Parathyroid adenoma (tissue), 2 donors: ENCODE measurements around the gene DLG1.

Source experiments
- H2AFZ ChIP-seq: fragments of 300-600 bp; sonication (generic); one replicate; pipeline ENCODE4 v1.7.0; 2017; ENCODE audit warnings: antibody characterized with exemption, mild to moderate bottlenecking
- H3K27ac ChIP-seq: fragments of 300-600 bp; sonication (generic); one replicate; pipeline ENCODE4 v1.7.0; 2017
- H3K27me3 ChIP-seq: fragments of 300-600 bp; sonication (generic); one replicate; pipeline ENCODE4 v1.7.0; 2017; ENCODE audit warnings: low read length; ENCODE audit not compliant: control insufficient read depth, insufficient read depth
- H3K36me3 ChIP-seq: fragments of 300-600 bp; sonication (generic); one replicate; pipeline ENCODE4 v1.7.0; 2017; ENCODE audit warnings: low read length; ENCODE audit not compliant: control insufficient read depth, insufficient read depth
- H3K4me1 ChIP-seq: fragments of 300-600 bp; sonication (generic); one replicate; pipeline ENCODE4 v1.7.0; 2017; ENCODE audit warnings: control low read depth
- H3K4me2 ChIP-seq: fragments of 300-600 bp; sonication (generic); one replicate; pipeline ENCODE4 v1.7.0; 2017; ENCODE audit warnings: low read length
- H3K4me3 ChIP-seq: fragments of 300-600 bp; sonication (generic); one replicate; pipeline ENCODE4 v1.7.0; 2017; ENCODE audit warnings: low read depth, low read length
- H3K79me2 ChIP-seq: fragments of 300-600 bp; sonication (generic); one replicate; pipeline ENCODE4 v1.7.0; 2017; ENCODE audit warnings: control low read depth
- H3K9ac ChIP-seq: fragments of 300-600 bp; sonication (generic); one replicate; pipeline ENCODE4 v1.7.0; 2017; ENCODE audit warnings: mild to moderate bottlenecking
- H3K9me3 ChIP-seq: fragments of 300-600 bp; sonication (generic); one replicate; pipeline ENCODE4 v1.7.0; 2017; ENCODE audit warnings: low read length; ENCODE audit not compliant: control insufficient read depth
- TF ChIP-seq, protein P1 (sequence below): fragments of 300-600 bp; sonication (generic); IDR thresholded peaks from one replicate; pipeline ENCODE4 v1.7.0; 2017; ENCODE audit warnings: antibody characterized with exemption, mild to moderate bottlenecking
- donor health status: primary hyperparathyroidism.

Gene DLG1

DNA sequence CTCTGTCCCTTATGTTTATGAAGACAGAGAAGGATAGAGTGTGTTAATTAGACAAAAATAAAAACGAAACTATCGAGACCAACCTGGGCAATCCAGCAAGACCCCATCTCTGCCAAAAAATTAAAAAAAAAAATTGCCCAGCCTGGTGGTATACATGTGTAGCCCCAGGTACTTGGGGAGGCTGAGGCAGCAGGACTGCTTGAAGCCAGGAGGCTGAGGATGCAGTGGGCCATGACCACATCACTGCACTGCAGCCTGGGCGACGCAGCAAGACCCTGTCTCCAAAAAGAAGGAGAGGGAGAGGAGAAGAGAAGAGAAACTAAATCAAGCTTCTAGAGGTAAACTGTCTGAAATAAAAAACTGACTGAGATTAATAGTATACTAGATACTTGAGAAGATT is 32.1 kb downstream of the DLG1 start:
- H3K9ac ChIP-seq = no peak overlapping the region
- no peaks in the 10 kb centered on the region for H3K27me3 ChIP-seq
- H3K4me3 ChIP-seq = no peak overlapping the region
- no peaks in the 10 kb centered on the region for H3K36me3 ChIP-seq
- H3K4me1 ChIP-seq = peaks cover 2% of the 10 kb centered on the region
- H2AFZ ChIP-seq = no peak overlapping the region
- H3K9me3 ChIP-seq = no peaks in the 10 kb centered on the region
- H3K27ac ChIP-seq = no peak overlapping the region
- peaks cover 9% of the 10 kb centered on the region for H3K79me2 ChIP-seq
- TF ChIP-seq, protein P1, sequence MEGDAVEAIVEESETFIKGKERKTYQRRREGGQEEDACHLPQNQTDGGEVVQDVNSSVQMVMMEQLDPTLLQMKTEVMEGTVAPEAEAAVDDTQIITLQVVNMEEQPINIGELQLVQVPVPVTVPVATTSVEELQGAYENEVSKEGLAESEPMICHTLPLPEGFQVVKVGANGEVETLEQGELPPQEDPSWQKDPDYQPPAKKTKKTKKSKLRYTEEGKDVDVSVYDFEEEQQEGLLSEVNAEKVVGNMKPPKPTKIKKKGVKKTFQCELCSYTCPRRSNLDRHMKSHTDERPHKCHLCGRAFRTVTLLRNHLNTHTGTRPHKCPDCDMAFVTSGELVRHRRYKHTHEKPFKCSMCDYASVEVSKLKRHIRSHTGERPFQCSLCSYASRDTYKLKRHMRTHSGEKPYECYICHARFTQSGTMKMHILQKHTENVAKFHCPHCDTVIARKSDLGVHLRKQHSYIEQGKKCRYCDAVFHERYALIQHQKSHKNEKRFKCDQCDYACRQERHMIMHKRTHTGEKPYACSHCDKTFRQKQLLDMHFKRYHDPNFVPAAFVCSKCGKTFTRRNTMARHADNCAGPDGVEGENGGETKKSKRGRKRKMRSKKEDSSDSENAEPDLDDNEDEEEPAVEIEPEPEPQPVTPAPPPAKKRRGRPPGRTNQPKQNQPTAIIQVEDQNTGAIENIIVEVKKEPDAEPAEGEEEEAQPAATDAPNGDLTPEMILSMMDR = no peak
- H3K4me2 ChIP-seq = no peak overlapping the region

DNA sequence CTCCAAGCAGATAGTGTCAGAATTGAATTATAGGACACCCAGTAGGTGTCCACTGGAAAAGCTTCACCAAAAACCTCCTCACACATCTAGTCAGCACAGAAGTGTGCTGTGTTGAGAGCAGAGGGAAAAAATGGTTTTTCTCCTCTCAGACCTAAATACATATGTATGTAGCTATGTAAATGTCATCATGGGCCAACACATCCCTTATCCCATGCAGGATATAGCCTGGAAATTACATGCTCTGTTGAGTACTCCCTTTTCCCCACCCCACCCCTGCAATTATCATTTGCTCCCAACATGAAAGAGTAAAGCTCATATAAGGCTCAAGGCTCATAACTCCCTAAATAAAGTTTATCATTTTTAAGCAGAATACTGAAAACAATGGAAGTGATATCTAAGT is 35.7 kb downstream of the DLG1 start:
- TF ChIP-seq, protein P1 = no peak
- H3K36me3 ChIP-seq = no peaks in the 10 kb centered on the region
- no peak overlapping the region for H3K27ac ChIP-seq

DNA sequence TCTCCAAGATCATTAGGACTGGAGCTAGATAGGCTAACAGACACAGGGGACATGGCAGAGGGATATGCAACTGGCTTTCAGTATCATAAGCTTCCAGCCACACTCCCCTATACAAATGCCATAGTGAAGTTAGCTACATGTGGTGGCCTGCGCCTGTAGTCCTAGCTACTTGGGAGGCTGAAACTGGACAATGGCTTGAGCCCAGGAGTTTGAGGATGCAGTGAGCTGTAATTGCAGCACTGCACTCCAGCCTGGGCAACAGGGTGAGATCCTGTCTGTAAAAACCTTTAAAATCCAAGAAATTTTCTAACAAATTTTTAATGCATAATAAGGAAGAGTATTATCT is 37.3 kb downstream of the DLG1 start:
- no peak overlapping the region for H3K4me2 ChIP-seq
- TF ChIP-seq, protein P1 = no peak
- H3K27ac ChIP-seq = no peak overlapping the region
- H3K4me3 ChIP-seq = no peak overlapping the region
- peaks cover 9% of the 10 kb centered on the region for H3K79me2 ChIP-seq
- H3K9ac ChIP-seq = no peak overlapping the region
- no peaks in the 10 kb centered on the region for H3K4me1 ChIP-seq
- no peaks in the 10 kb centered on the region for H3K36me3 ChIP-seq
- H3K9me3 ChIP-seq = no peaks in the 10 kb centered on the region
- no peaks in the 10 kb centered on the region for H3K27me3 ChIP-seq
- H2AFZ ChIP-seq = no peak overlapping the region

More for the DNA sequence above, 35.7 kb downstream of the DLG1 start:
- Histone ChIP-seq H2AFZ (no peak overlapping the region), H3K4me3 (no peak overlapping the region), H3K27me3 (no peaks in the 10 kb centered on the region), H3K4me1 (peaks cover 2% of the 10 kb centered on the region), H3K9ac (no peak overlapping the region), H3K9me3 (no peaks in the 10 kb centered on the region), H3K79me2 (peaks cover 9% of the 10 kb centered on the region), H3K4me2 (no peak overlapping the region)

DNA sequence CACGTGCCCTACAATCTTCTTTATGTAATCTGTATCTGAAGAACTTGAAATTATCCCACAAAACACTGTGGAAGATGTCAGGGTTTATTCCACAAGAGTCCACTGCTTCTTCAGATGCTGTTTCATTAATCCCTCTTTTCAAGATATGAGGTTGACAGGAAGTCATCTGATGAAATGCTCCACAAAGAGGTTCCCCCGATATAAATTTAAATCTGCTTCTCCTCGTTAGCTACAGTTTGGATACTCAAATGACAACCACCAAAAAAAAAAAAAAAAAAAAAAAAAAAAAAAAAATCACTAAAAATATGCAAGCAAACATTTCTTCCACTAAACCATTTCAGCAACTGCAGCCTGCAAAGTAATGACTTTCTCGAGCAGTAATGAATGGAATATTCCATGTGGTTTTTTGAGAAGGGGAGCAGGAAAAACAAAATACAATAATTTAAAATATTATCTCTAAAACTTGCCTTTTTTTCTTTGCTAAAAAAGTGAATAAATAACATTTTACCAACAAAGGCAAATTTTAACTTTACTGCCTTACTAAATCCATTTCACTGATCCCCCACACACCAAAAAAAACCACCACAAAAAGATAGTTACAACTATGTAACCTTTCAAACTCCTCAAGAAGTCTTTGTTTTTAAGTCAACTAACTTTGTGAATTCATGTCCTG is 37.8 kb downstream of the DLG1 start:
- Histone ChIP-seq H3K9ac (no peak overlapping the region), H3K27ac (no peak overlapping the region), H3K36me3 (no peaks in the 10 kb centered on the region), H2AFZ (no peak overlapping the region), H3K4me1 (no peaks in the 10 kb centered on the region), H3K4me2 (no peak overlapping the region), H3K79me2 (peaks cover 13% of the 10 kb centered on the region), H3K27me3 (no peaks in the 10 kb centered on the region), H3K4me3 (no peak overlapping the region), H3K9me3 (no peaks in the 10 kb centered on the region)
- TF ChIP-seq, protein P1 = no peak

DNA sequence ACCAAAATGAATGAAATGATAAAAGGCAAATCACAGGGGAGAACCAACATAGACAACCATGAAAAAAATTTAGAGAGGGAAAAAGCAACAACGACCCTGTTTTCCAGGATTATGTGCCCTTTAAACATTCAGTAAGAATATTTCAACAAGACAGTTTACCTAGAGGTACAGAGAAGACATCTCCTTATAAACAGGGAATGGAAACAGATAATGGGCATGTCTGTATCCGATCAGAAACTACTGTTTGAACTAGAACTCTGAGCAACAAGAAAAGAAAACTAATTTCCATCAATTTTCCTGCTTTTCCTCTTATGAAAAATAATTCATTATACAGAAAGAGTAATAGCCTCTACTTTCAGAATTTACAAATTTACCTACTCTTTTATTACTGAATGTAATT is 39.3 kb downstream of the DLG1 start:
- TF ChIP-seq, protein P1 = no peak
- no peak overlapping the region for H3K9ac ChIP-seq
- H3K4me3 ChIP-seq = no peak overlapping the region
- no peak overlapping the region for H2AFZ ChIP-seq
- H3K4me1 ChIP-seq = no peaks in the 10 kb centered on the region
- H3K36me3 ChIP-seq = no peaks in the 10 kb centered on the region
- no peaks in the 10 kb centered on the region for H3K9me3 ChIP-seq
- H3K27ac ChIP-seq = no peak overlapping the region
- no peak overlapping the region for H3K4me2 ChIP-seq
- peaks cover 15% of the 10 kb centered on the region for H3K79me2 ChIP-seq
- no peaks in the 10 kb centered on the region for H3K27me3 ChIP-seq
